Esophagus squamous epithelium (tissue), 4 donors: ENCODE results near the gene INSYN1.

Source experiments
- CTCF ChIP-seq, 6 experiments: fragments of 450-650 bp in 4 of 6; fragments of 200-600 bp in 2 of 6; sonication (generic) in 2 of 6; IDR thresholded peaks; one replicate each; pipeline ENCODE4 v1.5.1; 2016 to 2019; ENCODE audit warnings: antibody characterized with exemption in 6 of 6, mild to moderate bottlenecking in 4 of 6, moderate library complexity in 4 of 6
- POLR2A ChIP-seq, 4 donors: fragments of 450-650 bp; IDR thresholded peaks; one replicate each; pipeline ENCODE4 v1.6.1; 2017; ENCODE audit warnings: antibody characterized with exemption in 4 of 4, mild to moderate bottlenecking in 4 of 4, moderate library complexity in 3 of 4

GRCh38 chr15:73755481-73755880 is 2.3 kb upstream of the INSYN1 start:
- TF ChIP-seq CTCF (IDR thresholded peaks at IDR 0.05) (no peak), POLR2A (IDR thresholded peaks at IDR 0.05) (no peak)
